22Rv1 (cell line): ENCODE measurements around the gene LZIC.
A peak's percentile ranks its signal among the peaks of the same experiment; 100 is the strongest.

Source experiments
- H3K27ac ChIP-seq: fragments of 450-650 bp; 2 replicates; pipeline ENCODE4 v1.5.1; 2017
- CTCF ChIP-seq: fragments of 450-650 bp; IDR thresholded peaks from 2 replicates; pipeline ENCODE4 v1.5.1; 2017; ENCODE audit warnings: mild to moderate bottlenecking
- ZFX ChIP-seq: fragments of 450-650 bp; IDR thresholded peaks from 2 replicates; pipeline ENCODE4 v1.6.1; 2017; ENCODE audit warnings: antibody characterized with exemption, borderline replicate concordance

Gene LZIC

GRCh38 chr1:9910423-9911178 lies 32.6 kb downstream of the LZIC start:
- H3K27ac ChIP-seq, result peak overlapping the region; percentile 88
- no peak for TF ChIP-seq ZFX
- TF ChIP-seq CTCF, result no peak

- TF ChIP-seq ZFX (no peak), CTCF (0 out of 2 replicates have a peak, but pooled peaks have one; percentile 7)
- H3K27ac ChIP-seq, result peak within 1 kb of the TSS; percentile 88
Measured at GRCh38 chr1:9910076-9910422, 33.1 kb downstream of the LZIC start, which contains the start of gene CTNNBIP1. TSS of gene CTNNBIP1 (minus strand) at chr1:9910269. CDS start at chr1:9872064, 38,205 bp downstream.

- TF ChIP-seq ZFX, result no peak
- TF ChIP-seq CTCF, result no peak
Measured at GRCh38 chr1:9909234-9910046, 33.8 kb downstream of the LZIC start.

GRCh38 chr1:9908871-9909233 lies 34.3 kb downstream of the LZIC start:
- TF ChIP-seq CTCF (no peak), ZFX (no peak)

More at GRCh38 chr1:9909234-9910046, 33.8 kb downstream of the LZIC start:
- H3K27ac ChIP-seq, result peak overlapping the region; percentile 88

GRCh38 chr1:9907441-9907840 lies 35.8 kb downstream of the LZIC start:
- no peak overlapping the region for H3K27ac ChIP-seq
- TF ChIP-seq ZFX, result no peak
- TF ChIP-seq CTCF, result no peak

More at GRCh38 chr1:9908871-9909233, 34.3 kb downstream of the LZIC start:
- H3K27ac ChIP-seq, result peak overlapping the region; percentile 88; the same call in 1 of the 2 replicates

GRCh38 chr1:9906466-9906865 lies 36.7 kb downstream of the LZIC start:
- TF ChIP-seq CTCF (no peak), ZFX (no peak)
- H3K27ac ChIP-seq, result no peak overlapping the region

- H3K27ac ChIP-seq, result no peak overlapping the region
- TF ChIP-seq CTCF (no peak), ZFX (no peak)
Measured at GRCh38 chr1:9905010-9905409, 38.2 kb downstream of the LZIC start.
